SK-N-SH treated with all-trans-retinoic acid at 6 μM for 48 hours (cell line): ENCODE data around the gene ANKEF1.

Experiments
- ARNTL ChIP-seq: fragments of 450-650 bp; formaldehyde crosslinking; IDR thresholded peaks from 2 replicates; pipeline ENCODE4 v1.5.0; 2020; ENCODE audit warnings: low read depth, mild to moderate bottlenecking, moderate library complexity, borderline replicate concordance
- ESRRG ChIP-seq: fragments of 250-450 bp; sonication (Bioruptor Pico); IDR thresholded peaks from 2 replicates; pipeline ENCODE4 v1.6.1; 2021; ENCODE audit warnings: mild to moderate bottlenecking
- ISL1 ChIP-seq: fragments of 250-450 bp; sonication (Bioruptor Pico); IDR thresholded peaks from 2 replicates; pipeline ENCODE4 v2.1.2; 2022; ENCODE audit warnings: mild to moderate bottlenecking, moderate library complexity
- OSR1 ChIP-seq: fragments of 250-450 bp; sonication (Bioruptor Pico); IDR thresholded peaks from 2 replicates; pipeline ENCODE4 v1.8.0; 2022; ENCODE audit warnings: moderate library complexity, mild to moderate bottlenecking, inconsistent platforms
- PPARA ChIP-seq: fragments of 250-450 bp; sonication (Bioruptor Pico); IDR thresholded peaks from 2 replicates; pipeline ENCODE4 v1.5.0; 2020; ENCODE audit warnings: mild to moderate bottlenecking, borderline replicate concordance
- RARB ChIP-seq: fragments of 250-450 bp; sonication (Bioruptor Pico); IDR thresholded peaks from 2 replicates; pipeline ENCODE4 v1.8.0; 2021; ENCODE audit warnings: mild to moderate bottlenecking, moderate library complexity
- SNAI2 ChIP-seq: fragments of 250-450 bp; sonication (Bioruptor Pico); IDR thresholded peaks from 2 replicates; pipeline ENCODE4 v1.5.0; 2020; ENCODE audit warnings: mild to moderate bottlenecking, moderate library complexity
- TOX ChIP-seq: fragments of 250-450 bp; sonication (Bioruptor Pico); IDR thresholded peaks from 2 replicates; pipeline ENCODE4 v1.8.0; 2021; ENCODE audit warnings: mild to moderate bottlenecking, moderate library complexity, borderline replicate concordance
- ZC3H10 ChIP-seq: fragments of 250-450 bp; sonication (Bioruptor Pico); IDR thresholded peaks from 2 replicates; pipeline ENCODE4 v1.5.1; 2021; ENCODE audit warnings: mild to moderate bottlenecking, moderate library complexity
- ZFP3 ChIP-seq: fragments of 250-450 bp; sonication (Bioruptor Pico); IDR thresholded peaks from 2 replicates; pipeline ENCODE4 v1.5.0; 2020; ENCODE audit warnings: mild to moderate bottlenecking, moderate library complexity
- ZFP30 ChIP-seq: fragments of 450-650 bp; formaldehyde crosslinking; IDR thresholded peaks from 2 replicates; pipeline ENCODE4 v1.5.0; 2022; ENCODE audit warnings: mild to moderate bottlenecking, moderate library complexity
- ZNF8 ChIP-seq: fragments of 450-650 bp; formaldehyde crosslinking; IDR thresholded peaks from 2 replicates; pipeline ENCODE4 v1.5.0; 2020; ENCODE audit warnings: mild to moderate bottlenecking, moderate library complexity
- TF ChIP-seq, protein P1 (sequence below): fragments of 250-450 bp; sonication (Bioruptor Pico); IDR thresholded peaks from 2 replicates; pipeline ENCODE4 v1.5.1; 2020; ENCODE audit warnings: low read depth, mild to moderate bottlenecking, moderate library complexity
- TF ChIP-seq, protein P2 (sequence below): fragments of 250-450 bp; sonication (Bioruptor Pico); IDR thresholded peaks from 2 replicates; pipeline ENCODE4 v1.8.0; 2020; ENCODE audit warnings: mild to moderate bottlenecking, moderate library complexity, borderline replicate concordance

DNA sequence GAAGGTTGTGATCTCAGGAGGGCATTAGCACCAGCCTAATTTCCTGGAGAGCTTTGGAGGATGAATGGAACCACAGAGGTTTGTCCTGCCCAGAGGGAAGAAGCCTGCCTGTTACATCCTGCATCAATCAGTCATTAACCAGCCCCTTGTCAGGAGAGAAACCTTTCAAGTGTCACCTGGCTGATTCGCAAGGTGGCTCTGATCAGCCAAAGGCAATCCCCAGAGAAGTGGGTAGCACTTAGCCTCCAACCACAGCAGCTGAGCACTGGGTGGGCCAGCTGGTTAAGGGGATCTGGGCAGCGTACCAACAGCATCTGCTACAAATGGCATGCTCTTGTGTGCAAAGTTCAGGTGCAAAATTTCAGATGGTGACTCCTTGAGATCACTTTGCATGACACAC is 26.9 kb downstream of the ANKEF1 start:
- TF ChIP-seq, protein P1, sequence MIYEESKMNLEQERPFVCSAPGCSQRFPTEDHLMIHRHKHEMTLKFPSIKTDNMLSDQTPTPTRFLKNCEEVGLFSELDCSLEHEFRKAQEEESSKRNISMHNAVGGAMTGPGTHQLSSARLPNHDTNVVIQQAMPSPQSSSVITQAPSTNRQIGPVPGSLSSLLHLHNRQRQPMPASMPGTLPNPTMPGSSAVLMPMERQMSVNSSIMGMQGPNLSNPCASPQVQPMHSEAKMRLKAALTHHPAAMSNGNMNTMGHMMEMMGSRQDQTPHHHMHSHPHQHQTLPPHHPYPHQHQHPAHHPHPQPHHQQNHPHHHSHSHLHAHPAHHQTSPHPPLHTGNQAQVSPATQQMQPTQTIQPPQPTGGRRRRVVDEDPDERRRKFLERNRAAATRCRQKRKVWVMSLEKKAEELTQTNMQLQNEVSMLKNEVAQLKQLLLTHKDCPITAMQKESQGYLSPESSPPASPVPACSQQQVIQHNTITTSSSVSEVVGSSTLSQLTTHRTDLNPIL (CRISPR knock-in tag): no peak
- no peak for TF ChIP-seq ISL1 (CRISPR knock-in tag)
- no peak for TF ChIP-seq ZFP30 (CRISPR knock-in tag)
- TF ChIP-seq OSR1 (CRISPR knock-in tag): no peak
- no peak for TF ChIP-seq ZFP3 (CRISPR knock-in tag)
- no peak for TF ChIP-seq ZC3H10 (CRISPR knock-in tag)
- no peak for TF ChIP-seq TOX (CRISPR knock-in tag)
- TF ChIP-seq ZNF8 (CRISPR knock-in tag): no peak
- no peak for TF ChIP-seq ESRRG (CRISPR knock-in tag)
- no peak for TF ChIP-seq ARNTL (CRISPR knock-in tag)
- no peak for TF ChIP-seq PPARA
- no peak for TF ChIP-seq RARB (CRISPR knock-in tag)
- TF ChIP-seq SNAI2: no peak
- TF ChIP-seq, protein P2, sequence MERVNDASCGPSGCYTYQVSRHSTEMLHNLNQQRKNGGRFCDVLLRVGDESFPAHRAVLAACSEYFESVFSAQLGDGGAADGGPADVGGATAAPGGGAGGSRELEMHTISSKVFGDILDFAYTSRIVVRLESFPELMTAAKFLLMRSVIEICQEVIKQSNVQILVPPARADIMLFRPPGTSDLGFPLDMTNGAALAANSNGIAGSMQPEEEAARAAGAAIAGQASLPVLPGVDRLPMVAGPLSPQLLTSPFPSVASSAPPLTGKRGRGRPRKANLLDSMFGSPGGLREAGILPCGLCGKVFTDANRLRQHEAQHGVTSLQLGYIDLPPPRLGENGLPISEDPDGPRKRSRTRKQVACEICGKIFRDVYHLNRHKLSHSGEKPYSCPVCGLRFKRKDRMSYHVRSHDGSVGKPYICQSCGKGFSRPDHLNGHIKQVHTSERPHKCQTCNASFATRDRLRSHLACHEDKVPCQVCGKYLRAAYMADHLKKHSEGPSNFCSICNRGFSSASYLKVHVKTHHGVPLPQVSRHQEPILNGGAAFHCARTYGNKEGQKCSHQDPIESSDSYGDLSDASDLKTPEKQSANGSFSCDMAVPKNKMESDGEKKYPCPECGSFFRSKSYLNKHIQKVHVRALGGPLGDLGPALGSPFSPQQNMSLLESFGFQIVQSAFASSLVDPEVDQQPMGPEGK (CRISPR knock-in tag): no peak
